ENCODE data around the gene CSF2RB. TPM values are rescaled to one million over a fixed set of nuclear protein-coding genes. Genes with fewer than 3 reads are reported as not detected.
A peak's percentile ranks its signal among the peaks of the same experiment; 100 is the strongest.

The CSF2RB gene
- total RNA-seq, 4 donors from 2014 or later, result 3.9 to 13.6 (median 4.7) TPM

- TF ChIP-seq, protein P1, sequence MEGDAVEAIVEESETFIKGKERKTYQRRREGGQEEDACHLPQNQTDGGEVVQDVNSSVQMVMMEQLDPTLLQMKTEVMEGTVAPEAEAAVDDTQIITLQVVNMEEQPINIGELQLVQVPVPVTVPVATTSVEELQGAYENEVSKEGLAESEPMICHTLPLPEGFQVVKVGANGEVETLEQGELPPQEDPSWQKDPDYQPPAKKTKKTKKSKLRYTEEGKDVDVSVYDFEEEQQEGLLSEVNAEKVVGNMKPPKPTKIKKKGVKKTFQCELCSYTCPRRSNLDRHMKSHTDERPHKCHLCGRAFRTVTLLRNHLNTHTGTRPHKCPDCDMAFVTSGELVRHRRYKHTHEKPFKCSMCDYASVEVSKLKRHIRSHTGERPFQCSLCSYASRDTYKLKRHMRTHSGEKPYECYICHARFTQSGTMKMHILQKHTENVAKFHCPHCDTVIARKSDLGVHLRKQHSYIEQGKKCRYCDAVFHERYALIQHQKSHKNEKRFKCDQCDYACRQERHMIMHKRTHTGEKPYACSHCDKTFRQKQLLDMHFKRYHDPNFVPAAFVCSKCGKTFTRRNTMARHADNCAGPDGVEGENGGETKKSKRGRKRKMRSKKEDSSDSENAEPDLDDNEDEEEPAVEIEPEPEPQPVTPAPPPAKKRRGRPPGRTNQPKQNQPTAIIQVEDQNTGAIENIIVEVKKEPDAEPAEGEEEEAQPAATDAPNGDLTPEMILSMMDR (IDR thresholded peaks at IDR 0.05), result no peak
- no peak for TF ChIP-seq POLR2AphosphoS5 (IDR thresholded peaks at IDR 0.05)
- TF ChIP-seq EP300 (IDR thresholded peaks at IDR 0.05), result no peak
- TF ChIP-seq POLR2A (IDR thresholded peaks at IDR 0.05), result no peak
- no peaks in the 10 kb centered on the region for H3K4me1 ChIP-seq
- no peaks in the 10 kb centered on the region for H3K36me3 ChIP-seq
- peaks cover 4% of the 10 kb centered on the region for H3K27me3 ChIP-seq
- WGBS, result 91% methylated on average over 7 of the region's 7 CpGs
- H3K4me3 ChIP-seq, result no peak overlapping the region
- no peak overlapping the region for H3K27ac ChIP-seq
- DNase-seq (ENCODE audit: low spot score in 2 of 2), result peak in 1 of 2 donors; percentile 72
- H3K9me3 ChIP-seq, result no peaks in the 10 kb centered on the region
These were observed 38.3 kb downstream of the CSF2RB start for GRCh38 chr22:36951746-36952145.

DNA sequence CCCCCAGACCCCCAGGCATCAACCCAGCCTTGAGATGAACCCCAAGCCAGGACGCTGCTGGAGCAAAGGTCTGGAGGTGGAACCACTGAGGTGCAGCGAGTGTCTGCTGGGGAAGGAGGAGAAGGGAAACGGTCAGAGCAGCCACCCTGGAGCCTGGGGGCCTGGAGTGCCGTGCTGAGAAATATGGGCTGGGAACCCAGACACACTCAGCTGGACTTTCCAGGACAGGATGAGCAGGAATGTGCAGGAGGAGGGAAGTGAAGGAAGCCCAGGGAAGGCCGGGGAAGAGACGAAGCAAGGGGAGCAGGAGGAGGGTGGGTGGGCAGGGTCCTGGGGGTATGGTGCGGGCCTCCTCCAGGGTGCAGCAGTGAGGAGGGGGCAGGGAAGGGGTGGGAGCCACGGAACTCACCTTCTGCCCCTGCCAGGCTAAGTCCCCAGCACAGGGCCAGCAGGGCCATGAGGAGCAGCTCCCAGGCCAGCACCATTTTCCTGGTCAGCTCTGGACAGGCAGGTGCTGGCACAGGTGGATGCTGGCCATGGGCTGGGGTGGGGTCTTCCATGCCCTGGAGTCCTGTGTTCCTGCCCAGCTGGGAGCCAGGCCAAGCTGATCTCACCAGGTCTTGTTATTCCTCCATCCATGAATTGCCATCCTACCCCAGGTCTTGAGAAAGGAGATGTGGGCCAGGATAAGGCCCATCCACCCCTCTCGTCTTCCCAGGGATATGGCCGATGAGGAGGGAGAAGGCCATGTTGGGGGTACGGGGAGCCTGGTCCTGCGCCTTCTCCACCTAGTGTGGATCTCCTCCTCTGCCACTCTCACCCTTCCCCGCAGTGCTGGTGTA, 40.0 kb downstream of the CSF2RB start:
- Histone ChIP-seq H3K9me3 (no peaks in the 10 kb centered on the region), H3K36me3 (no peaks in the 10 kb centered on the region), H3K4me3 (no peak overlapping the region), H3K27me3 (peaks cover 4% of the 10 kb centered on the region), H3K4me1 (no peaks in the 10 kb centered on the region), H3K27ac (no peak overlapping the region)
- DNase-seq (ENCODE audit: low spot score in 2 of 2), result peak in 1 of 2 donors; percentile 40
- TF ChIP-seq POLR2A (IDR thresholded peaks at IDR 0.05), result no peak
- TF ChIP-seq EP300 (IDR thresholded peaks at IDR 0.05), result no peak
- no peak for TF ChIP-seq POLR2AphosphoS5 (IDR thresholded peaks at IDR 0.05)
- TF ChIP-seq, protein P1 (IDR thresholded peaks at IDR 0.05), result no peak
- WGBS, result 78% methylated on average over 12 of the region's 13 CpGs

- DNase-seq (ENCODE audit: low spot score in 2 of 2), result peak in 1 of 2 donors; percentile 44
- 55% methylated on average over 10 of the region's 10 CpGs for WGBS
- H3K4me3 ChIP-seq, result no peak overlapping the region
- H3K9me3 ChIP-seq, result no peaks in the 10 kb centered on the region
- H3K27ac ChIP-seq, result no peak overlapping the region
- no peak for TF ChIP-seq POLR2A (IDR thresholded peaks at IDR 0.05)
- TF ChIP-seq, protein P1 (IDR thresholded peaks at IDR 0.05), result no peak
- TF ChIP-seq POLR2AphosphoS5 (IDR thresholded peaks at IDR 0.05), result no peak
- no peak for TF ChIP-seq EP300 (IDR thresholded peaks at IDR 0.05)
- no peaks in the 10 kb centered on the region for H3K36me3 ChIP-seq
- H3K4me1 ChIP-seq, result no peaks in the 10 kb centered on the region
- peaks cover 4% of the 10 kb centered on the region for H3K27me3 ChIP-seq
These were observed 41.0 kb downstream of the CSF2RB start for GRCh38 chr22:36954251-36955014.

GRCh38 chr22:36955691-36956090, 42.3 kb downstream of the CSF2RB start:
- H3K27ac ChIP-seq, result no peak overlapping the region
- no peaks in the 10 kb centered on the region for H3K36me3 ChIP-seq
- H3K4me1 ChIP-seq, result no peaks in the 10 kb centered on the region
- no peak for TF ChIP-seq POLR2A (IDR thresholded peaks at IDR 0.05)
- WGBS, result 89% methylated on average over 1 of the region's 1 CpG
- H3K4me3 ChIP-seq, result no peak overlapping the region
- H3K9me3 ChIP-seq, result no peaks in the 10 kb centered on the region
- H3K27me3 ChIP-seq, result peaks cover 6% of the 10 kb centered on the region
- DNase-seq (ENCODE audit: low spot score in 2 of 2), result no peak

- Histone ChIP-seq H3K4me3 (no peak overlapping the region), H3K4me1 (no peaks in the 10 kb centered on the region), H3K27ac (no peak overlapping the region), H3K9me3 (no peaks in the 10 kb centered on the region), H3K36me3 (no peaks in the 10 kb centered on the region), H3K27me3 (peaks cover 5% of the 10 kb centered on the region)
- WGBS, result 76% methylated on average over 2 of the region's 2 CpGs
- DNase-seq (ENCODE audit: low spot score in 2 of 2), result peak in 1 of 2 donors; percentile 61
- TF ChIP-seq EP300 (IDR thresholded peaks at IDR 0.05), result no peak
- TF ChIP-seq POLR2A (IDR thresholded peaks at IDR 0.05), result no peak
- TF ChIP-seq POLR2AphosphoS5 (IDR thresholded peaks at IDR 0.05), result no peak
- TF ChIP-seq, protein P1 (IDR thresholded peaks at IDR 0.05), result no peak
These were observed 44.9 kb downstream of the CSF2RB start for GRCh38 chr22:36958366-36958765.

Data from suprapubic skin (tissue), 4 donors.